Smooth muscle cell (in vitro differentiated cells): ENCODE data around the gene D2HGDH. TPM values are rescaled to one million over a fixed set of nuclear protein-coding genes. Genes with fewer than 3 reads are reported as not detected.

Experiments used
- DNase-seq: peaks from one replicate; lab custom pipeline; 2025; ENCODE audit not compliant: unreplicated experiment; lab: John Stamatoyannopoulos, UW
- H2AFZ ChIP-seq: fragments of 200-600 bp; sonication (generic); 2 replicates; pipeline ENCODE4 v1.6.0; 2016; ENCODE audit warnings: antibody characterized with exemption, low read depth, mild to moderate bottlenecking
- H3F3A ChIP-seq: fragments of 200-600 bp; sonication (generic); 2 replicates; pipeline ENCODE4 v1.6.0; 2017; ENCODE audit warnings: antibody characterized with exemption, low read depth
- H3K27ac ChIP-seq: fragments of 200-600 bp; sonication (generic); 2 replicates; pipeline ENCODE4 v1.5.1; 2016; ENCODE audit warnings: low read depth, mild to moderate bottlenecking
- H3K27me3 ChIP-seq: fragments of 200-600 bp; sonication (generic); 2 replicates; pipeline ENCODE4 v1.6.1; 2016; ENCODE audit warnings: low read depth, mild to moderate bottlenecking
- H3K36me3 ChIP-seq: fragments of 200-600 bp; sonication (generic); 2 replicates; pipeline ENCODE4 v1.5.1; 2016; ENCODE audit warnings: low read depth
- H3K4me1 ChIP-seq: fragments of 200-600 bp; sonication (generic); 2 replicates; pipeline ENCODE4 v1.5.1; 2016; ENCODE audit warnings: low read depth
- H3K4me2 ChIP-seq: fragments of 200-600 bp; sonication (generic); 2 replicates; pipeline ENCODE4 v1.6.0; 2016; ENCODE audit warnings: mild to moderate bottlenecking
- H3K4me3 ChIP-seq: fragments of 200-600 bp; sonication (generic); 2 replicates; pipeline ENCODE4 v1.5.1; 2016; ENCODE audit warnings: mild to moderate bottlenecking
- H3K79me2 ChIP-seq: fragments of 200-600 bp; sonication (generic); 2 replicates; pipeline ENCODE4 v1.6.0; 2016; ENCODE audit warnings: low read depth, mild to moderate bottlenecking
- H3K9ac ChIP-seq: fragments of 200-600 bp; sonication (generic); 2 replicates; pipeline ENCODE4 v1.6.0; 2016; ENCODE audit warnings: low read depth
- H3K9me3 ChIP-seq: fragments of 200-600 bp; sonication (generic); replicated peaks from 2 replicates; pipeline ENCODE4 v1.5.1; 2016; ENCODE audit warnings: low read depth
- H4K20me1 ChIP-seq: fragments of 200-600 bp; sonication (generic); 2 replicates; pipeline ENCODE4 v1.6.0; 2016; ENCODE audit warnings: low read depth
- CTCF ChIP-seq: fragments of 200-600 bp; sonication (generic); IDR thresholded peaks from 2 replicates; pipeline ENCODE4 v1.5.1; 2017; ENCODE audit warnings: borderline replicate concordance, mild to moderate bottlenecking, antibody characterized with exemption; ENCODE audit not compliant: insufficient read depth, poor library complexity, severe bottlenecking
- WGBS: methylation state at CpG from one replicate; pipeline ENCODE4 v1.1.7; 2016; ENCODE audit warnings: low lambda C conversion rate; 5-methylcytosine and 5-hydroxymethylcytosine counted together
- polyA plus RNA-seq: library from polyadenylated mRNA; unstranded; fragments of >200 nt; fragmentation: Nextera tagmentation; extraction: Ambion mirVana; gene quantifications from 2 replicates; pipeline ENCODE4 v1.2.1, GENCODE V29; 2016
- total RNA-seq: library from RNA; depleted of rRNA; stranded (reverse); fragments of >200 nt; gene quantifications from 2 replicates; pipeline ENCODE4 v1.2.3, GENCODE V29; 2014

Gene D2HGDH
- total and polyA plus RNA-seq, 2 experiments from 2014 or later = 3.7 to 20.7 TPM

- Histone ChIP-seq H4K20me1 (no peaks in the 10 kb centered on the region), H3K4me1 (no peaks in the 10 kb centered on the region), H3K79me2 (no peaks in the 10 kb centered on the region), H3K9ac (no peak overlapping the region), H3F3A (no peaks in the 10 kb centered on the region), H3K27me3 (no peaks in the 10 kb centered on the region), H3K9me3 (no peaks in the 10 kb centered on the region), H3K4me2 (no peak overlapping the region), H3K36me3 (no peaks in the 10 kb centered on the region), H3K4me3 (no peak overlapping the region), H3K27ac (no peak overlapping the region), H2AFZ (no peak overlapping the region)
- no peak for DNase-seq
- no peak for TF ChIP-seq CTCF
- 98% methylated on average over 18 of the region's 18 CpGs for WGBS
Measured at GRCh38 chr2:241751776-241752175, 17.3 kb downstream of the D2HGDH start.

GRCh38 chr2:241752253-241752652, 17.8 kb downstream of the D2HGDH start:
- H3F3A ChIP-seq = no peaks in the 10 kb centered on the region
- H3K9me3 ChIP-seq = no peaks in the 10 kb centered on the region
- no peaks in the 10 kb centered on the region for H3K36me3 ChIP-seq
- no peak overlapping the region for H3K4me3 ChIP-seq
- H3K4me2 ChIP-seq = no peak overlapping the region
- no peaks in the 10 kb centered on the region for H3K79me2 ChIP-seq
- DNase-seq = no peak
- no peak overlapping the region for H3K9ac ChIP-seq
- H3K27ac ChIP-seq = no peak overlapping the region
- H3K27me3 ChIP-seq = no peaks in the 10 kb centered on the region
- no peak for TF ChIP-seq CTCF
- no peaks in the 10 kb centered on the region for H4K20me1 ChIP-seq
- H2AFZ ChIP-seq = no peak overlapping the region
- 97% methylated on average over 14 of the region's 14 CpGs for WGBS
- H3K4me1 ChIP-seq = no peaks in the 10 kb centered on the region

- H4K20me1 ChIP-seq = no peaks in the 10 kb centered on the region
- H3K36me3 ChIP-seq = no peaks in the 10 kb centered on the region
- WGBS = 94% methylated on average over 20 of the region's 21 CpGs
- DNase-seq = no peak
- TF ChIP-seq CTCF = no peak
- H3F3A ChIP-seq = no peaks in the 10 kb centered on the region
- H3K4me3 ChIP-seq = no peak overlapping the region
- H3K27me3 ChIP-seq = no peaks in the 10 kb centered on the region
- H3K4me2 ChIP-seq = no peak overlapping the region
- no peak overlapping the region for H2AFZ ChIP-seq
- H3K79me2 ChIP-seq = no peaks in the 10 kb centered on the region
- H3K9me3 ChIP-seq = no peaks in the 10 kb centered on the region
- no peaks in the 10 kb centered on the region for H3K4me1 ChIP-seq
- no peak overlapping the region for H3K9ac ChIP-seq
- no peak overlapping the region for H3K27ac ChIP-seq
Measured at GRCh38 chr2:241752689-241753276, 18.4 kb downstream of the D2HGDH start.

- 96% methylated on average over 17 of the region's 17 CpGs for WGBS
Measured at GRCh38 chr2:241753493-241753892, 19.1 kb downstream of the D2HGDH start.

More at GRCh38 chr2:241753493-241753892, 19.1 kb downstream of the D2HGDH start:
- Histone ChIP-seq H3K4me2 (no peak overlapping the region), H3K27me3 (no peaks in the 10 kb centered on the region), H3K9ac (no peak overlapping the region), H3F3A (no peaks in the 10 kb centered on the region), H4K20me1 (no peaks in the 10 kb centered on the region), H3K9me3 (no peaks in the 10 kb centered on the region), H3K4me1 (no peaks in the 10 kb centered on the region), H3K4me3 (no peak overlapping the region), H2AFZ (no peak overlapping the region), H3K27ac (no peak overlapping the region), H3K36me3 (no peaks in the 10 kb centered on the region), H3K79me2 (no peaks in the 10 kb centered on the region)
- DNase-seq = no peak
- no peak for TF ChIP-seq CTCF
